NCI-H146 treated with DMSO at 0.1 percent for 48 hours (cell line): ENCODE data around the gene RCAN3.
"Not testable (repeated sequence)": the region's sequence is repeated elsewhere in the genome, so short reads cannot be mapped to it uniquely, and the experiment has no call there.

ENCODE experiments used
- DNase-seq: peaks from one replicate; lab custom pipeline; 2025; ENCODE audit not compliant: unreplicated experiment; lab: John Stamatoyannopoulos, UW

The RCAN3 gene

GRCh38 chr1:24508911-24509310 is 6.3 kb downstream of the RCAN3 start:
- DNase-seq = no peak

- DNase-seq = no peak
Measured at GRCh38 chr1:24513706-24514105, 11.1 kb downstream of the RCAN3 start.

- DNase-seq = no peak
Measured at GRCh38 chr1:24514946-24515345, 12.3 kb downstream of the RCAN3 start.

- not testable (repeated sequence) for DNase-seq
Measured at GRCh38 chr1:24515671-24516209, 13.1 kb downstream of the RCAN3 start.

- no peak for DNase-seq
Measured at GRCh38 chr1:24516506-24516905, 13.9 kb downstream of the RCAN3 start.

GRCh38 chr1:24517898-24518297 is 15.3 kb downstream of the RCAN3 start:
- no peak for DNase-seq

- DNase-seq = not testable (repeated sequence)
Measured at GRCh38 chr1:24520282-24520681, 17.6 kb downstream of the RCAN3 start.

- no peak for DNase-seq
Measured at GRCh38 chr1:24525606-24526005, 23.0 kb downstream of the RCAN3 start.

- DNase-seq = no peak
Measured at GRCh38 chr1:24526045-24526444, 23.4 kb downstream of the RCAN3 start.

- DNase-seq = no peak
Measured at GRCh38 chr1:24526940-24527542, 24.4 kb downstream of the RCAN3 start.

GRCh38 chr1:24528744-24529143 is 26.1 kb downstream of the RCAN3 start:
- peak; percentile 74 for DNase-seq

GRCh38 chr1:24529292-24529691 is 26.7 kb downstream of the RCAN3 start:
- DNase-seq = not testable (repeated sequence)

- no peak for DNase-seq
Measured at GRCh38 chr1:24535021-24535424, 32.4 kb downstream of the RCAN3 start.

GRCh38 chr1:24535778-24536177 is 33.1 kb downstream of the RCAN3 start:
- DNase-seq = no peak

- DNase-seq = no peak
Measured at GRCh38 chr1:24536391-24536840, 33.8 kb downstream of the RCAN3 start.

GRCh38 chr1:24540051-24540905 is 37.6 kb downstream of the RCAN3 start:
- DNase-seq = no peak

GRCh38 chr1:24540906-24541710 is 38.5 kb downstream of the RCAN3 start:
- no peak for DNase-seq

- DNase-seq = no peak
Measured at GRCh38 chr1:24541711-24542346, 39.2 kb downstream of the RCAN3 start.

- no peak for DNase-seq
Measured at GRCh38 chr1:24544239-24544638, 41.6 kb downstream of the RCAN3 start.

GRCh38 chr1:24545662-24546061 is 43.0 kb downstream of the RCAN3 start:
- no peak for DNase-seq

- no peak for DNase-seq
Measured at GRCh38 chr1:24547195-24547594, 44.6 kb downstream of the RCAN3 start.
